Effector memory CD4-positive, alpha-beta T cell (primary cell): ENCODE measurements around the gene DOCK3.

Source experiments
- DNase-seq, 3 donors: peaks; one replicate each; pipeline ENCODE4 v3.0.0-alpha.2; 2020
- H3K27ac ChIP-seq: 2 replicates; pipeline ENCODE4 v1.7.0; 2013; ENCODE audit warnings: mild to moderate bottlenecking, low read length, moderate library complexity; ENCODE audit not compliant: insufficient read depth, poor library complexity, severe bottlenecking
- H3K27me3 ChIP-seq: replicated peaks from 2 replicates; pipeline ENCODE4 v1.7.0; 2013; ENCODE audit warnings: mild to moderate bottlenecking, low read length; ENCODE audit not compliant: insufficient read depth, control insufficient read depth, poor library complexity, severe bottlenecking
- H3K36me3 ChIP-seq: 2 replicates; pipeline ENCODE4 v1.7.0; 2013; ENCODE audit warnings: mild to moderate bottlenecking, low read length, moderate library complexity; ENCODE audit not compliant: control insufficient read depth, insufficient read depth
- H3K4me1 ChIP-seq: 2 replicates; pipeline ENCODE4 v1.7.0; 2013; ENCODE audit warnings: low read length, mild to moderate bottlenecking; ENCODE audit not compliant: control insufficient read depth, insufficient read depth, poor library complexity, severe bottlenecking
- H3K4me3 ChIP-seq: 2 replicates; pipeline ENCODE4 v1.7.0; 2013; ENCODE audit warnings: low read length, low read depth, mild to moderate bottlenecking; ENCODE audit not compliant: insufficient read depth, poor library complexity, severe bottlenecking
- H3K9me3 ChIP-seq: 2 replicates; pipeline ENCODE4 v1.7.0; 2013; ENCODE audit warnings: mild to moderate bottlenecking, low read length, moderate library complexity; ENCODE audit not compliant: control insufficient read depth

Gene DOCK3

DNA sequence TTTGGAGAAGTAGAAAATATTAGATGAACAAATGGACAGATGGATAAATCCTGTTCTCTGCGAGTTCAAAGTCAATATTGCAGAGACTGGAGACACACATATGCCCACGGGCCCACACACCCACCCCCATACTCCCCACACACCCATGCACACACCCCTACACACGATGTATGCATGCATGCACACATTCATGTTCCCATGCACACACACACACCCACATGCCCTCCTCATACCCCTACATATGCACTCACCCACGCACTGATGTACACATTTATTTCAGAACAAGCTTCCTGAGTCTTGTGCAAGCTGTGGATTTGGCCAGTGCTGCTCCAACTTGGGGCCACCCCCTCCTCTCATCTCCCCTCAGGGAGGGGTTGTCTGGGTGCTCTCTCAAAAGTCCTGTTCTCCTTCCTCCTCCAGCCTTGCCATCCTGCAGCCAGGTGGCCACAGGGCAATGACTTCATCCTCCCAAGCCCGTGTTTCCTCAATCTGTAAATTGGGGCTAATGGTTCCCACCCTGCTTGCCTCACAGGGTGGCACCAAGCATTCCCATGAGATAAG, 41.4 kb upstream of the DOCK3 start:
- H3K4me1 ChIP-seq = peaks cover 43% of the 10 kb centered on the region
- no peak for DNase-seq

DNA sequence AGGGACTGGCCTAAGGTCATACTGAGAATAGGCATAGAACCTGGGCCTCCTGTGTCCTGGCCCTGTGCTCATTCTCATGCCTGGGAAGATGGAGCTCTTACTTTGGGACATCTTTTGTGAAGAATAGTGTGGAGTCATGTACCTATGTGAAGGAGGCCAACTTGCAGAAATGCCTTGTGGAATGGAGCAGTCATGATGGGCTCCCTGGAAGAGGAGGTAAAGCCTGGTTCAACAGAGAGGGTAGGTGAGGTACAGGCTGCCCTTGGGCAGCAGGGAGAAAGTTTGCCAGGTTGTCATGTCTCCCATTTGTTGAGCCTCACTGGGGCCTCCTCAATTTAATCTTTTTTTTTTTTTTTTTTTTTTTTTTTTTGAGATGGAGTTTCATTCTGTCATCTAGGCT, 39.7 kb upstream of the DOCK3 start:
- Histone ChIP-seq H3K27ac (no peak overlapping the region), H3K4me3 (no peak overlapping the region), H3K9me3 (no peaks in the 10 kb centered on the region), H3K4me1 (peaks cover 40% of the 10 kb centered on the region), H3K36me3 (peaks cover 15% of the 10 kb centered on the region), H3K27me3 (no peaks in the 10 kb centered on the region)
- no peak for DNase-seq

More for the DNA sequence above, 41.4 kb upstream of the DOCK3 start:
- H3K27ac ChIP-seq = no peak overlapping the region
- peaks cover 4% of the 10 kb centered on the region for H3K36me3 ChIP-seq
- H3K9me3 ChIP-seq = no peaks in the 10 kb centered on the region
- no peaks in the 10 kb centered on the region for H3K27me3 ChIP-seq
- no peak overlapping the region for H3K4me3 ChIP-seq

DNA sequence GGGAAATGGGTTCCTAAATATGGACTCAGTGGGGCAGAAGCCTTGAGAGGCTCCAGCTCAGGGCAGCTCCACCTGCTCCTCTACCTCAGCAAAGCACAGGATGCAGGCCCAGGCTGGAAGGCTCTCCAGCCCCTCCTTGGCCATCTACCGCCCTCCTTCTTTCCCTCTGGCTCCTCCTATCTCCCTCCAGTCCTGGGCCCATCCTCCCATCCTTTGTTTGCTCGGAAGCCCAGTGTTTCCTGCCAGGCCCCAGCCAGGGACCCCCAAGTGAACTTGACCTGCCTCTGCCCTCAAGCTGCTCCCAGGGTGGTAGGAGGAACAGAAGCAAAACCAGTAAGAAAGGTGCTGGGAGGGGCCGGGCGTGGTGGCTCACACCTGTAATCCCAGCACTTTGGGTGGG, 37.7 kb upstream of the DOCK3 start:
- Histone ChIP-seq H3K36me3 (peaks cover 35% of the 10 kb centered on the region), H3K27ac (no peak overlapping the region), H3K9me3 (no peaks in the 10 kb centered on the region), H3K27me3 (no peaks in the 10 kb centered on the region), H3K4me3 (no peak overlapping the region), H3K4me1 (peaks cover 25% of the 10 kb centered on the region)
- DNase-seq = no peak

DNA sequence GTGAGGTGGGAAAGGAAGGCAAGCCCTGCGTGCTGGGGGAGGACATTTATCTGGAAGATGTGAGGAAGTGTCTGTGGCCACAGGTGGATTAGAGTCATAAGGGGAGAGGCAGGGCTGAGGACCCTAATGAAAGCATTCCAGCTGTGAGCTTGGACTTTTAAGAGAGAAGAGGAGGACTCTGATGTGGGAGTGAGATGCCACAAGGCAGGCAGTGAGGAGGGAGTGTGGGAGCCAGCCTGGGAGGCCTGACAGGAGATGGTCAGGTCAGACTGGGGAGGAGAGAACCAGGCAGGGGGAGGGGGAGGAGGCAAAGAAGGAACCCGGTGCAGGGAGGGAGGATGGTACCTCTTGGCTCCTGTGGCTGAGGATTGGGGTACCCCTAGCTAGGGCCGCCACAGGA, 36.8 kb upstream of the DOCK3 start:
- Histone ChIP-seq H3K4me1 (peaks cover 16% of the 10 kb centered on the region), H3K27ac (no peak overlapping the region), H3K9me3 (no peaks in the 10 kb centered on the region), H3K4me3 (no peak overlapping the region), H3K36me3 (peaks cover 42% of the 10 kb centered on the region), H3K27me3 (no peaks in the 10 kb centered on the region)
- DNase-seq = no peak

DNA sequence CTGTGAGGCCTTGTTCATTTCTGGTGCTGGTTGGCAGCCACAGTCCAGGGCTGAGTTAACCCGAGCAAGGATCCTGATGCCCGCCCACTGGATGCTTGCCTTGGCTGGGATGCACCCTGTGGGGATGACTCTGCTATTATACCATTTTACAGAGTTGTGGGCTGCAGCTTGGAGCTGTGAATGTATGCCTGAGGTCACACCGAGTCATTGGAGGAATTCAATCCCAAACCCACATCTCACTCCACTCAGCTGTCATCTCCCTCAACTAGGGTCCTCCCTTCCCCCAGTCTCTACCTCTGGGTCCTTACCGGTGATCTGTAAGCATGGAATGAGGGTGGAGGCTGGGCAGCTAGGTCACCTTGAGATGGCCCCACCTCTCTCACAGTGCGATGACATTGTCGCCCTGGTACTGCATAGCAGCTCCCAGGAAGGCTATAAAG, 35.7 kb upstream of the DOCK3 start:
- Histone ChIP-seq H3K36me3 (peaks cover 53% of the 10 kb centered on the region), H3K4me1 (peaks cover 16% of the 10 kb centered on the region), H3K27ac (no peak overlapping the region), H3K9me3 (no peaks in the 10 kb centered on the region), H3K27me3 (no peaks in the 10 kb centered on the region), H3K4me3 (no peak overlapping the region)
- DNase-seq = no peak

DNA sequence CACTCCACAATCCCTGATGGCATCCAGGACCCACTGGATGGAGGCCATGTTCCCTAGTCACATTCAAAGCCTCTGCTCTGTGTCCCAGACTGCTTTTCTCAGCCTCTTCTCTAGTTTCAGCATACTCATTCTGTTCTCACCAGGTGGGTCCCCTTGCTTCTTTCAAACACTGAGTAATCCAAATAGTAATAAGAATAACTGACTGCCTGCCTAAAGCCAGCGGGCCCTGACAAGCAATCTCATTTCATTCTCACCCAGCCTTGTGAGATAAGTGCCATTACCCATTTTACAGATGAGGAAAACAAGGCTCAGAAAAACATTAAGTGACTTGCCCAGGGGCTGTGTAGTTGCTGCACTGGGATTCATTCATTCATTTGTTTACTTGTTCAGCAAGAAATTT, 32.3 kb upstream of the DOCK3 start:
- Histone ChIP-seq H3K27me3 (no peaks in the 10 kb centered on the region), H3K27ac (no peak overlapping the region), H3K4me3 (no peak overlapping the region), H3K9me3 (no peaks in the 10 kb centered on the region), H3K4me1 (peaks cover 3% of the 10 kb centered on the region), H3K36me3 (peaks cover 82% of the 10 kb centered on the region)
- DNase-seq = no peak

DNA sequence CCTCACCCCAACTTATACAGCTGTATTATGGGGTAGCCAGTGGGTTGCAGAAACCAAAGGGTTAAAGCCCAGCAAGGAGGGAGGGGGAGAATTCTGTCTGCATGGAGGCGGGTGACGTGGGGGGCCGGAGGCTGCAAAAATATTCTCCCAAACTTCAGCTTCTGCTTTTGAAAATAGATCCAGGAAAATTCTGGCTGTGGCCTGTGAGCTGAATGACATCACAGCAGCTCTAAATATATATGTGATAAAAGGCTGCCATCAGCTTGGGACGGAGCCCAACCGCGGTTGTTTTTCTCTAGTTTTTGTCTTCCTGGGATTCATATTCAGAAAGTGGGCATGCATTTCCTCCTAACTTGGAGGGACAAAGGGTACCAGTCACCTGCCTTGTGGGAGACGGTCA, 30.2 kb upstream of the DOCK3 start:
- no peak for DNase-seq

DNA sequence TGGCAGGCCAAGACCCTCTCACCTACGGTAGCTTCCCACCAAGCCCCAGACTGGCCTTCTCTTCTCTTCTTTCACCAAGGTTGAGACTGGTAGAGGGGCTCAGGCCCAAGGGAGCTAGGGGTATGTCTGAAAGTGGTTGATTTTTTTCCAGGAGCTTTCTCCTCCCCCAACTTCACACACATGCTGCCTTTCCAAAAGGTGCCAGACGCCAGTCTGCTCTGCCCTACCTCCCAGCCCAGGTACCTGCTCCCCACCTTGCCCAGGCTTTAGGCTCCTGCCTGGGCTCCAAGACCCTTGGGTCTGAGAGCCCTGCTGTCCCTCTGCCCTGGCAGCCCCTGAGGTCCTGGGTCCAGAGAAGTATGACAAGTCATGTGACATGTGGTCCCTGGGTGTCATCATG, 29.3 kb upstream of the DOCK3 start:
- no peak overlapping the region for H3K27ac ChIP-seq
- no peak for DNase-seq
- no peaks in the 10 kb centered on the region for H3K4me1 ChIP-seq
- no peaks in the 10 kb centered on the region for H3K27me3 ChIP-seq
- no peak overlapping the region for H3K4me3 ChIP-seq
- H3K36me3 ChIP-seq = peaks cover 89% of the 10 kb centered on the region
- H3K9me3 ChIP-seq = no peaks in the 10 kb centered on the region

More for the DNA sequence above, 30.2 kb upstream of the DOCK3 start:
- Histone ChIP-seq H3K36me3 (peaks cover 97% of the 10 kb centered on the region), H3K4me3 (no peak overlapping the region), H3K27me3 (no peaks in the 10 kb centered on the region), H3K9me3 (no peaks in the 10 kb centered on the region), H3K4me1 (no peaks in the 10 kb centered on the region), H3K27ac (no peak overlapping the region)

DNA sequence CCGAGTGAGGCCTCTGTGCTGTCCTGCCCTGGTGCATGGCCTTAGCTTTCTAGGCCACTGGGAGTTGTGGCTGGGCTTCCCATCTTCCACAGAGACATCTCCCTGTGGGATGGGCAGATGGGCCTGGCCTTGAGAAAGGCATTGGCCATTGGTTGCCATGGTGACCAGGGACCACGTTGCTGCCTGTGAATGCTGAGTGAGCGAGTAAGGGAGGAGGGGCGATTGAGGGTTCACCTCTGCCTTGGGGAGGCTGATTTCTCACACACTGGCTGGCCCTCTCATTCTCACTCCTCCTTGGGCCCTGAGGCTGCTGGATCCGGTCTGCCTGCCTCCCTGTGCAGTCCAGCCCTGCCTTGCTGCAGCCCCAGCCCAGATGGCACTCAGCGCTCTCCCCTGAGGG, 26.4 kb upstream of the DOCK3 start:
- Histone ChIP-seq H3K27me3 (no peaks in the 10 kb centered on the region), H3K27ac (no peak overlapping the region), H3K4me1 (no peaks in the 10 kb centered on the region), H3K36me3 (peaks cover 61% of the 10 kb centered on the region), H3K4me3 (no peak overlapping the region), H3K9me3 (no peaks in the 10 kb centered on the region)
- no peak for DNase-seq

DNA sequence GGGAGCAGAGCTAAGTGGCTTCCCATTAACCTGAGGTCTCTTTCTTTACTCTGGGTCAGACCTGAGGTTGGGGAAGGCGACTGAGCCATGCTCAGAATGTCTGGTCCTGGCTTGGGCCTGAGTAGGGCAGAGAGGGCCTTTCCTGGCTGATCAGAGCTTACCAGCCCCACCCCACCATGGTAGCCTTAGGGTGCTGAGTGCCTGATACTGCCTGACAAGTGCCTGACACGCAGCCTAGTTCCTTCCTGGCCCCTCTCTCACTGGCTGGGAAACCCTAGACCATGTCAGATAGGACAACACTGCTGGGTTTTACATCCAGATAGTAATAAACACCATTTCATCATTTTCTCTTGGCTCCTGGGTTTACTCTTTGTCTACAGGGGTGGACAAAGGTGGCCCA, 25.8 kb upstream of the DOCK3 start:
- H3K4me1 ChIP-seq = no peaks in the 10 kb centered on the region
- H3K4me3 ChIP-seq = no peak overlapping the region
- DNase-seq = no peak
- no peaks in the 10 kb centered on the region for H3K27me3 ChIP-seq
- H3K27ac ChIP-seq = no peak overlapping the region
- peaks cover 55% of the 10 kb centered on the region for H3K36me3 ChIP-seq
- no peaks in the 10 kb centered on the region for H3K9me3 ChIP-seq
